ENCODE data around the gene ANKS3. TPM values are rescaled to one million over a fixed set of nuclear protein-coding genes. Genes with fewer than 3 reads are reported as not detected.

ANKS3 gene
- polyA plus RNA-seq, 3 donors = 0.59 to 13.7 (median 0.95) TPM

- no peak overlapping the region for H3K27ac ChIP-seq (ENCODE audit: low read depth in 1 of 2, low read length in 2 of 2)
- H3K27me3 Mint-ChIP-seq (ENCODE audit: low read depth in 3 of 3) = no peaks in the 10 kb centered on the region
- H3K27me3 ChIP-seq (ENCODE audit: control insufficient read depth in 2 of 2, insufficient read depth in 2 of 2, low read length in 2 of 2) = no peaks in the 10 kb centered on the region
- H3K4me3 ChIP-seq (replicated peaks in 1 of 3; ENCODE audit: low read depth in 2 of 3, low read length in 3 of 3) = no peak overlapping the region
- no peaks in the 10 kb centered on the region for H3K9me3 Mint-ChIP-seq
- intact Hi-C loops (cut with micrococcal nuclease) = no loop called here
- no peak overlapping the region for H2AFZ ChIP-seq (ENCODE audit: insufficient read depth, low read depth, low read length, poor library complexity, severe bottlenecking)
- no peaks in the 10 kb centered on the region for H3K4me1 ChIP-seq (ENCODE audit: control insufficient read depth in 1 of 2, insufficient read depth in 2 of 2, low read length in 2 of 2)
- TF ChIP-seq, protein P1, sequence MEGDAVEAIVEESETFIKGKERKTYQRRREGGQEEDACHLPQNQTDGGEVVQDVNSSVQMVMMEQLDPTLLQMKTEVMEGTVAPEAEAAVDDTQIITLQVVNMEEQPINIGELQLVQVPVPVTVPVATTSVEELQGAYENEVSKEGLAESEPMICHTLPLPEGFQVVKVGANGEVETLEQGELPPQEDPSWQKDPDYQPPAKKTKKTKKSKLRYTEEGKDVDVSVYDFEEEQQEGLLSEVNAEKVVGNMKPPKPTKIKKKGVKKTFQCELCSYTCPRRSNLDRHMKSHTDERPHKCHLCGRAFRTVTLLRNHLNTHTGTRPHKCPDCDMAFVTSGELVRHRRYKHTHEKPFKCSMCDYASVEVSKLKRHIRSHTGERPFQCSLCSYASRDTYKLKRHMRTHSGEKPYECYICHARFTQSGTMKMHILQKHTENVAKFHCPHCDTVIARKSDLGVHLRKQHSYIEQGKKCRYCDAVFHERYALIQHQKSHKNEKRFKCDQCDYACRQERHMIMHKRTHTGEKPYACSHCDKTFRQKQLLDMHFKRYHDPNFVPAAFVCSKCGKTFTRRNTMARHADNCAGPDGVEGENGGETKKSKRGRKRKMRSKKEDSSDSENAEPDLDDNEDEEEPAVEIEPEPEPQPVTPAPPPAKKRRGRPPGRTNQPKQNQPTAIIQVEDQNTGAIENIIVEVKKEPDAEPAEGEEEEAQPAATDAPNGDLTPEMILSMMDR (IDR thresholded peaks at IDR 0.05) = no peak
- H3K9ac ChIP-seq (ENCODE audit: insufficient read depth, low read length, poor library complexity, severe bottlenecking) = no peak overlapping the region
- peak overlapping the region in 1 of 2 donors; percentile 24 for H3K4me3 Mint-ChIP-seq
- no peaks in the 10 kb centered on the region for H3K9me3 ChIP-seq (replicated peaks in 1 of 2; ENCODE audit: control insufficient read depth in 1 of 2, insufficient read depth in 1 of 2, low read length in 2 of 2)
- no peaks in the 10 kb centered on the region for H3K4me1 Mint-ChIP-seq
- no peaks in the 10 kb centered on the region for H3K79me2 ChIP-seq (ENCODE audit: insufficient read depth, low read length)
- H3K27ac Mint-ChIP-seq = peak overlapping the region in 3 of 7 donors; percentile 4 to 42 (median 12)
- DNase-seq = no peak
- no peak overlapping the region for H3K4me2 ChIP-seq (replicated peaks; ENCODE audit: extremely low read depth, low read length, poor library complexity, severe bottlenecking)
- H3K36me3 ChIP-seq (replicated peaks in 1 of 2; ENCODE audit: control insufficient read depth in 1 of 2, insufficient read depth in 2 of 2, low read length in 2 of 2) = peaks cover 39 to 60% of the 10 kb centered on the region in 2 donors
- H3K36me3 Mint-ChIP-seq = peaks cover 34 to 57% of the 10 kb centered on the region in 2 donors
- no peaks in the 10 kb centered on the region for H4K20me1 ChIP-seq (ENCODE audit: insufficient read depth, low read length)
- 97% methylated on average over 16 of the region's 18 CpGs for WGBS (ENCODE audit: insufficient coverage)
Observed at GRCh38 chr16:4713663-4714501, 20.2 kb downstream of the ANKS3 start.

GRCh38 chr16:4709481-4709880, 24.6 kb downstream of the ANKS3 start:
- Mint-ChIP-seq H3K4me3 (no peak overlapping the region), H3K27ac (peak overlapping the region in 1 of 7 donors; percentile 15), H3K4me1 (no peaks in the 10 kb centered on the region), H3K36me3 (peaks cover 43 to 79% of the 10 kb centered on the region in 2 donors), H3K27me3 (ENCODE audit: low read depth in 3 of 3) (no peaks in the 10 kb centered on the region), H3K9me3 (no peaks in the 10 kb centered on the region)
- H3K9me3 ChIP-seq (replicated peaks in 1 of 2; ENCODE audit: control insufficient read depth in 1 of 2, insufficient read depth in 1 of 2, low read length in 2 of 2) = no peaks in the 10 kb centered on the region
- no peak overlapping the region for H3K4me2 ChIP-seq (replicated peaks; ENCODE audit: extremely low read depth, low read length, poor library complexity, severe bottlenecking)
- no peak overlapping the region for H3K4me3 ChIP-seq (replicated peaks in 1 of 3; ENCODE audit: low read depth in 2 of 3, low read length in 3 of 3)
- H3K4me1 ChIP-seq (ENCODE audit: control insufficient read depth in 1 of 2, insufficient read depth in 2 of 2, low read length in 2 of 2) = no peaks in the 10 kb centered on the region
- no peaks in the 10 kb centered on the region for H3K27me3 ChIP-seq (ENCODE audit: control insufficient read depth in 2 of 2, insufficient read depth in 2 of 2, low read length in 2 of 2)
- peaks cover 41 to 58% of the 10 kb centered on the region in 2 donors for H3K36me3 ChIP-seq (replicated peaks in 1 of 2; ENCODE audit: control insufficient read depth in 1 of 2, insufficient read depth in 2 of 2, low read length in 2 of 2)
- WGBS (ENCODE audit: insufficient coverage) = 80% methylated on average over 1 of the region's 4 CpGs
- no peak for DNase-seq
- no peaks in the 10 kb centered on the region for H4K20me1 ChIP-seq (ENCODE audit: insufficient read depth, low read length)
- TF ChIP-seq, protein P1 (IDR thresholded peaks at IDR 0.05) = no peak
- no peaks in the 10 kb centered on the region for H3K79me2 ChIP-seq (ENCODE audit: insufficient read depth, low read length)
- H3K27ac ChIP-seq (ENCODE audit: low read depth in 1 of 2, low read length in 2 of 2) = no peak overlapping the region
- no peak overlapping the region for H2AFZ ChIP-seq (ENCODE audit: insufficient read depth, low read depth, low read length, poor library complexity, severe bottlenecking)
- H3K9ac ChIP-seq (ENCODE audit: insufficient read depth, low read length, poor library complexity, severe bottlenecking) = no peak overlapping the region
- intact Hi-C loops (cut with micrococcal nuclease) = no loop called here
